ENCODE measurements around the gene UGT1A5. TPM values are rescaled to one million over a fixed set of nuclear protein-coding genes. Genes with fewer than 3 reads are reported as not detected.
"Not testable (repeated sequence)": the region's sequence is repeated elsewhere in the genome, so short reads cannot be mapped to it uniquely, and the experiment has no call there.

Gene UGT1A5
- total RNA-seq, 1 donor: not detected

- no peak overlapping the region for H2AFZ ChIP-seq (ENCODE audit: low read length)
- no peaks in the 10 kb centered on the region for H3K36me3 ChIP-seq (ENCODE audit: insufficient read depth, low read length)
- no peaks in the 10 kb centered on the region for H3K79me2 ChIP-seq (ENCODE audit: insufficient read depth, low read length)
Observed at GRCh38 chr2:233740870-233741269, 28.2 kb downstream of the UGT1A5 start.

GRCh38 chr2:233743464-233744259 is 31.0 kb downstream of the UGT1A5 start:
- Histone ChIP-seq H3K4me3 (ENCODE audit: insufficient read depth, low read length) (no peak overlapping the region), H3K4me2 (ENCODE audit: insufficient read depth, low read length) (no peak overlapping the region), H2AFZ (ENCODE audit: low read length) (no peak overlapping the region), H4K20me1 (ENCODE audit: insufficient read depth, low read length) (no peaks in the 10 kb centered on the region), H3K36me3 (ENCODE audit: insufficient read depth, low read length) (no peaks in the 10 kb centered on the region), H3K4me1 (ENCODE audit: insufficient read depth, low read length) (peaks cover 3% of the 10 kb centered on the region), H3K27me3 (ENCODE audit: insufficient read depth, low read length) (peaks cover 10% of the 10 kb centered on the region), H3K79me2 (ENCODE audit: insufficient read depth, low read length) (no peaks in the 10 kb centered on the region), H3K27ac (ENCODE audit: low read depth, low read length) (no peak overlapping the region), H3K9me3 (ENCODE audit: low read depth, low read length) (no peaks in the 10 kb centered on the region)
- DNase-seq (ENCODE audit: insufficient read length, low spot score, missing footprints): no peak
- no peak for TF ChIP-seq CTCF (IDR thresholded peaks at IDR 0.05; ENCODE audit: extremely low read depth, low read depth, low read length)

More at GRCh38 chr2:233740870-233741269, 28.2 kb downstream of the UGT1A5 start:
- Histone ChIP-seq H3K4me3 (ENCODE audit: insufficient read depth, low read length) (no peak overlapping the region), H3K9me3 (ENCODE audit: low read depth, low read length) (no peaks in the 10 kb centered on the region), H3K4me2 (ENCODE audit: insufficient read depth, low read length) (no peak overlapping the region), H4K20me1 (ENCODE audit: insufficient read depth, low read length) (no peaks in the 10 kb centered on the region), H3K27ac (ENCODE audit: low read depth, low read length) (no peak overlapping the region), H3K4me1 (ENCODE audit: insufficient read depth, low read length) (no peaks in the 10 kb centered on the region), H3K27me3 (ENCODE audit: insufficient read depth, low read length) (peaks cover 14% of the 10 kb centered on the region)
- TF ChIP-seq CTCF (IDR thresholded peaks at IDR 0.05; ENCODE audit: extremely low read depth, low read depth, low read length): no peak
- no peak for DNase-seq (ENCODE audit: insufficient read length, low spot score, missing footprints)

- Histone ChIP-seq H2AFZ (ENCODE audit: low read length) (no peak overlapping the region), H3K36me3 (ENCODE audit: insufficient read depth, low read length) (no peaks in the 10 kb centered on the region), H3K4me1 (ENCODE audit: insufficient read depth, low read length) (peaks cover 3% of the 10 kb centered on the region), H3K4me2 (ENCODE audit: insufficient read depth, low read length) (no peak overlapping the region), H4K20me1 (ENCODE audit: insufficient read depth, low read length) (no peaks in the 10 kb centered on the region), H3K79me2 (ENCODE audit: insufficient read depth, low read length) (no peaks in the 10 kb centered on the region), H3K27me3 (ENCODE audit: insufficient read depth, low read length) (peaks cover 10% of the 10 kb centered on the region), H3K9me3 (ENCODE audit: low read depth, low read length) (no peaks in the 10 kb centered on the region), H3K27ac (ENCODE audit: low read depth, low read length) (no peak overlapping the region), H3K4me3 (ENCODE audit: insufficient read depth, low read length) (no peak overlapping the region)
- no peak for TF ChIP-seq CTCF (IDR thresholded peaks at IDR 0.05; ENCODE audit: extremely low read depth, low read depth, low read length)
- DNase-seq (ENCODE audit: insufficient read length, low spot score, missing footprints): no peak
Observed at GRCh38 chr2:233745073-233745755, 32.5 kb downstream of the UGT1A5 start.

GRCh38 chr2:233745838-233746237 is 33.1 kb downstream of the UGT1A5 start:
- not testable (repeated sequence) for H3K4me1 ChIP-seq (ENCODE audit: insufficient read depth, low read length); DNase-seq (ENCODE audit: insufficient read length, low spot score, missing footprints); H3K27ac ChIP-seq (ENCODE audit: low read depth, low read length); H3K9me3 ChIP-seq (ENCODE audit: low read depth, low read length); H3K4me3 ChIP-seq (ENCODE audit: insufficient read depth, low read length); H3K36me3 ChIP-seq (ENCODE audit: insufficient read depth, low read length); H3K27me3 ChIP-seq (ENCODE audit: insufficient read depth, low read length); H4K20me1 ChIP-seq (ENCODE audit: insufficient read depth, low read length); H3K4me2 ChIP-seq (ENCODE audit: insufficient read depth, low read length); H3K79me2 ChIP-seq (ENCODE audit: insufficient read depth, low read length); H2AFZ ChIP-seq (ENCODE audit: low read length)
